ENCODE measurements around the gene CHID1. TPM values are rescaled to one million over a fixed set of nuclear protein-coding genes. Genes with fewer than 3 reads are reported as not detected.

The CHID1 gene
- total and polyA plus RNA-seq, 8 donors = 81.4 to 95.7 (median 93.5) TPM

DNA sequence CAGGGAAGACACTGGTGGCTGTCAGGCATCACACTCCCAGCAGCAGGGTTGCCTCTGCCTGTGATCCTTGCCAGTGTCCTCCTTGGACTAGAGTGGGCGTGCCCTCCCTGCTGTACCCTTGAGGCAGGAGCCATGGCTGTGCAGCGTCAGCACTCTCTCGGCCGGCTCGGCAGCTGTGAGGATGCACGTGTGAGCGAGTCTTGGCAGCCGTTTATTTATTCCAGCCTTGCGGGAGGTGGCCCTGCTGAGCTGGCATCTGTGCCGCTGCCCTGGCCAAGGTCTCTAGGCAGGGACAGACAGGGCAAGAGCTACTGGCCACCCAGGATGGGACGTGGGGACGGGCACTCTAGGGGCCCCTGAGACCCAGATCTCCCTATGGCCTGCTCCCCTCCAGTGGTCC, 34.1 kb downstream of the CHID1 start:
- TF ChIP-seq CTCF (IDR thresholded peaks at IDR 0.05) = no peak
- peaks cover 0 to 24% of the 10 kb centered on the region in 2 donors for H3K36me3 ChIP-seq
- H3K4me3 ChIP-seq = no peak overlapping the region
- DNase-seq = no peak
- no peak for ATAC-seq
- H3K4me1 ChIP-seq = no peaks in the 10 kb centered on the region
- H3K9me3 ChIP-seq = no peaks in the 10 kb centered on the region
- intact Hi-C loops (cut with DNase I) = no loop called here
- no peak overlapping the region for H3K27ac ChIP-seq
- H3K27me3 ChIP-seq = no peaks in the 10 kb centered on the region

DNA sequence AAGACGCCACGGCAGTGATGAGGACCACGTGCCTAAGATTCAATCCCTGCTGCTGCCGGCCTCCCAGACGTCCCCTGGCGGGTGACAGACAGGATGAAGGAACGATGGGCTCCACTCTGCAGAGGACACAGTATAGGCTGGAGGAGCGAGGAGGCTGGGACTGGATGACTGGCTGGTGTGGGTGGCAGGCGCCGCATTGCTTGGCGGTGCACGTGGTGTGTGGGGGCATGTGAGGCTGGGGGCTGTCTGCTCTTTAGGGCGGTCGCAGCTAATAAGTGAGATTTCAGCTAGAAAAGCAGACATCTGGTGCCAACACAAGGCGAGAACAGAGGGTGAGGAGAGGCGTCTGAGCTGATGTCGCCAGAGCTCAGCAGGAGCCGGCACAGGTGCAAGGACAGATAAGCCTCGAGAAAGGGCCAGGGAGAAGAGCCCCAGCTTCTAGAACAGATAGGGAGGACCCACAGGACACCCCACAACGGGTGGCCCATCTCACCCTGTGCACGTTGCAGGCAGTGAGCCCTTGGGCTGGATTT, 34.8 kb downstream of the CHID1 start:
- no peak for ATAC-seq
- H3K4me3 ChIP-seq = no peak overlapping the region
- DNase-seq = no peak
- H3K4me1 ChIP-seq = no peaks in the 10 kb centered on the region
- no peaks in the 10 kb centered on the region for H3K9me3 ChIP-seq
- no peak overlapping the region for H3K27ac ChIP-seq
- H3K27me3 ChIP-seq = no peaks in the 10 kb centered on the region
- peaks cover 0 to 22% of the 10 kb centered on the region in 2 donors for H3K36me3 ChIP-seq
- no peak for TF ChIP-seq CTCF (IDR thresholded peaks at IDR 0.05)
- intact Hi-C loops (cut with DNase I) = no loop called here

- Histone ChIP-seq H3K4me1 (no peaks in the 10 kb centered on the region), H3K9me3 (no peaks in the 10 kb centered on the region), H3K36me3 (peaks cover 0 to 16% of the 10 kb centered on the region in 2 donors), H3K4me3 (no peak overlapping the region), H3K27me3 (no peaks in the 10 kb centered on the region), H3K27ac (no peak overlapping the region)
- ATAC-seq (no peak), DNase-seq (no peak)
- TF ChIP-seq CTCF (IDR thresholded peaks at IDR 0.05) = no peak
- intact Hi-C loops (cut with DNase I) = no loop called here
Observed at GRCh38 chr11:875203-875602, 35.4 kb downstream of the CHID1 start.

GRCh38 chr11:873706-874105, 36.9 kb downstream of the CHID1 start:
- Histone ChIP-seq H3K27ac (no peak overlapping the region), H3K4me1 (no peaks in the 10 kb centered on the region), H3K9me3 (no peaks in the 10 kb centered on the region), H3K36me3 (peaks cover 0 to under 1% of the 10 kb centered on the region in 2 donors), H3K4me3 (no peak overlapping the region), H3K27me3 (no peaks in the 10 kb centered on the region)
- no peak for DNase-seq
- ATAC-seq = no peak
- intact Hi-C loops (cut with DNase I) = no loop called here
- no peak for TF ChIP-seq CTCF (IDR thresholded peaks at IDR 0.05)

DNA sequence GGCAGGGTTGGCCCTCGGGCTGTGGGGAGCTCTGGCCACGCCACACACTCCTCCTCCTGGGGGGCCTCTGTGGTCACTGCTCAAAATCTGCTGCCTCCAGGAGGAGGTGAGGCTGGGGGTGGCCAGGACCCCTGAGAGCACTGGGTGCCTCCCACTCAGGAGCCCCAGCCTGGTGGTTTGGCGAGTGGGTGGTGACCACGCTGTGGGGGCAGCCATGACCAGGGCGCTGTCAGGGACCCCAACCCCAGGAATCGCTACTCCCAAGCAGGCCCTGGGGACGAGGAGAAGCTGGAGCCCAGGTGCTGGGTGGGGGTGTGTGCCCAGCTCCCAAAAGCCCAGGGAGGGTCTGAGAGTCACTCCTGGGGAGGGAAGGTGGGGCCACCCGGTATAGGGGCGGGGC, 37.8 kb downstream of the CHID1 start:
- ATAC-seq (no peak), DNase-seq (no peak)
- H3K36me3 ChIP-seq = no peaks in the 10 kb centered on the region
- no peaks in the 10 kb centered on the region for H3K4me1 ChIP-seq
- no peaks in the 10 kb centered on the region for H3K27me3 ChIP-seq
- H3K9me3 ChIP-seq = no peaks in the 10 kb centered on the region
- TF ChIP-seq CTCF (IDR thresholded peaks at IDR 0.05) = no peak
- no peak overlapping the region for H3K27ac ChIP-seq
- intact Hi-C loops (cut with DNase I) = no loop called here
- H3K4me3 ChIP-seq = no peak overlapping the region
